A204.1 (cell line): Measurements from ENCODE around the gene SMG1.
"Not testable (repeated sequence)": the region's sequence is repeated elsewhere in the genome, so short reads cannot be mapped to it uniquely, and the experiment has no call there.

ENCODE experiments used
- FAIRE-seq: peaks from 2 replicates; lab custom pipeline; 2012; peaks lifted over from hg19 to GRCh38; lab: Jason Lieb, UNC

SMG1 gene

GRCh38 chr16:18799500-18799899 lies 126.7 kb downstream of the SMG1 start:
- FAIRE-seq: no peak

GRCh38 chr16:18797746-18798145 lies 128.5 kb downstream of the SMG1 start:
- no peak for FAIRE-seq

- no peak for FAIRE-seq
Observed at GRCh38 chr16:18796377-18796776, 129.8 kb downstream of the SMG1 start.

DNA sequence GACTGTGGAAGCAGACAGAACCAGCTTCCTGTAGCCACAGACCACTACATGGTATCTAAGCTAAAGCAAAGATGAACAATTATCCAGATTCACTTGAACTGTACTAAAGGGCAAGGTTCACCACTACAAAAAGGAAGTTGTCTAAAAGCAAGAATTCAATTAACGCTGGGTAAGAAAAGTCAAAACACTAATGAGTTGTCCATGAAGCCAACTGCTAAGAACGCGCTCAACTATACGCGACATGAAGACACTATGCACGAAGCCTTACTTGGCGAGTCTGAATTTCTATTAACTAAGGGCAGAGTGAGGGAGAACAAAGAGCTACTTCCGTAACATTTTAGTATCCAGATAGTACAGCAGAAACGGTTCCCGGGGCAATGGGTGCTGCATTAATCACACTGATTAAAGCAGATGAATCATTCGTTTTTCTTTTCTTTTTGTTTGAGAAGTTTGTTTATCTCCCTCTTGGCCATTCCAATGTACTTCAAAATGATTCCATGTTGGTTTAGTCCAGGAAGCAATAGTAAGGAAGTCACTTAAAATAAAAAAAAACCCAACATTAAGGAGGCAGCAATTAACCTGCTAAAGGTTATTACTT lies 133.3 kb downstream of the SMG1 start:
- no peak for FAIRE-seq

GRCh38 chr16:18789850-18790706 lies 136.1 kb downstream of the SMG1 start, which contains the start of gene RPS15A:
TSS of gene RPS15A (minus strand) at chr16:18790334. CDS start at chr16:18789113, 1,221 bp downstream.
- peak; percentile 93 for FAIRE-seq

DNA sequence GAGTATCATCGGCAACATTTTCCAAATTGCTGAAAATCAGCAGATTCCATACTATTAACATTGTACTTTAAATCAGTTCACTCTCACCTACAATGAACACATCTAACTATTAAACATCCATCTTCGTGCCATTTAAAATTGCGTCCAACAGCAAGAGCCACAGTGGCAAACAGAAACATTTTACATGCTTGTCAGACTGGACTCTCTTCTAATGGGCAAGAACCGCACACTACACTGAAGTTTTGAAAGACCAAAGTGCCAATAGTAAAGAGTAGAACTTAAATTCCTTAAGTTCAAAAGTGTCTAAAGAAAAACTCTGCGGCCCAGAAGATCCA lies 136.7 kb downstream of the SMG1 start:
- no peak for FAIRE-seq

- no peak for FAIRE-seq
Observed at GRCh38 chr16:18788828-18789514, 137.2 kb downstream of the SMG1 start.

GRCh38 chr16:18784917-18785623 lies 141.1 kb downstream of the SMG1 start:
- FAIRE-seq: no peak

GRCh38 chr16:18783430-18784341 lies 142.5 kb downstream of the SMG1 start:
- no peak for FAIRE-seq

- FAIRE-seq: no peak
Observed at GRCh38 chr16:18782697-18783429, 143.3 kb downstream of the SMG1 start.

- FAIRE-seq: not testable (repeated sequence)
Observed at GRCh38 chr16:18781232-18781631, 145.0 kb downstream of the SMG1 start.

GRCh38 chr16:18780460-18781026 lies 145.7 kb downstream of the SMG1 start:
- not testable (repeated sequence) for FAIRE-seq

GRCh38 chr16:18777664-18778063 lies 148.5 kb downstream of the SMG1 start:
- not testable (repeated sequence) for FAIRE-seq

DNA sequence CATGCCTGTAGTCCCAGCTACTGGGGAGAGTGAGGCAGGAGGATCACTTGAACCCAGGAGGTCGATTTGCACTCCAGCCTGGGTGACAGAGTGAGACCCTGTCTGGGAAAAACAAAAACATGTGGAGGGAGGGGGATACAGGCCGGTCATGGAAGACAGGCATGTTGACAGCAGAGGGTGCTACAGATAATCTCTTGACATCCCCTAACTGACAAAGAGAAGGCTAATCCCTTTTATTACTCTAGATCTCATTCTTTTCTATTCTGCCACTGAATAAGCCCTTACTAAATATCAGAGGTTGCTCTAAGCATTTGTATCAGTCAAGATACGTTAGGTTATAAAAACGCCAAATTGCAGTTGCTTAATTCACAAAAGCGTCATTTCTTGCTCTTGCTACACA lies 149.9 kb downstream of the SMG1 start:
- FAIRE-seq: not testable (repeated sequence)

- FAIRE-seq: not testable (repeated sequence)
Observed at GRCh38 chr16:18774651-18775050, 151.6 kb downstream of the SMG1 start.

GRCh38 chr16:18772171-18772570 lies 154.0 kb downstream of the SMG1 start:
- not testable (repeated sequence) for FAIRE-seq

DNA sequence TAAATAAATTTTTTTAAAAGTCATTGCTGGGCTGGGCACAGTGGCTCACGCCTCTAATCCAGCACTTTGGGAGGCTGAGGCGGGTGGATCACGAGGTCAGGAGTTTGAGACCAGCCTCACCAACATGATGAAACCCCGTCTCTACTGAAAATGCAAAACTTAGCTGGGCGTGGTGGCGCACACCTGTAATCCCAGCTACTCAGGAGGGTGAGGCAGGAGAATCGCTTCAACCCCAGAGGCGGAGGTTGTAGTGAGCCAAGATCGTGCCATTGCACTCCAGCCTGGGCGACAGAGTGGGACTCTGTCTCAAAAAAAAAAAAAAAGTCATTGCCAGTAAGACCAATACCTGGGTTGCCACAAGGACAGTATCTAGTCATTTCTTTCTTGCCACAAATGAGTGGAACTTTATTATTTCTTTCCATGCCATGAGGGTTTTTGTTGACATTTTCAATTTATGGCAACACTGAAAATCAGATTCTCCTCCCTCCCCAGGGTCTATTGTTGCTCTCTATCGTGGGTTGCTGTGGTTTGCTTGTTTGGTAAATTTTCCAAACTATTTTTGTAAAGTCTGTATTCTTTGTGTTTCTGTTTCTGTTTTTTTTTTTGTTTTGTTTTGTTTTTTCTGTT lies 155.8 kb downstream of the SMG1 start:
- FAIRE-seq: not testable (repeated sequence)

GRCh38 chr16:18767217-18767616 lies 159.0 kb downstream of the SMG1 start:
- not testable (repeated sequence) for FAIRE-seq

- not testable (repeated sequence) for FAIRE-seq
Observed at GRCh38 chr16:18762713-18763112, 163.5 kb downstream of the SMG1 start.
